ENCODE measurements around the gene USB1.

Gene USB1

DNA sequence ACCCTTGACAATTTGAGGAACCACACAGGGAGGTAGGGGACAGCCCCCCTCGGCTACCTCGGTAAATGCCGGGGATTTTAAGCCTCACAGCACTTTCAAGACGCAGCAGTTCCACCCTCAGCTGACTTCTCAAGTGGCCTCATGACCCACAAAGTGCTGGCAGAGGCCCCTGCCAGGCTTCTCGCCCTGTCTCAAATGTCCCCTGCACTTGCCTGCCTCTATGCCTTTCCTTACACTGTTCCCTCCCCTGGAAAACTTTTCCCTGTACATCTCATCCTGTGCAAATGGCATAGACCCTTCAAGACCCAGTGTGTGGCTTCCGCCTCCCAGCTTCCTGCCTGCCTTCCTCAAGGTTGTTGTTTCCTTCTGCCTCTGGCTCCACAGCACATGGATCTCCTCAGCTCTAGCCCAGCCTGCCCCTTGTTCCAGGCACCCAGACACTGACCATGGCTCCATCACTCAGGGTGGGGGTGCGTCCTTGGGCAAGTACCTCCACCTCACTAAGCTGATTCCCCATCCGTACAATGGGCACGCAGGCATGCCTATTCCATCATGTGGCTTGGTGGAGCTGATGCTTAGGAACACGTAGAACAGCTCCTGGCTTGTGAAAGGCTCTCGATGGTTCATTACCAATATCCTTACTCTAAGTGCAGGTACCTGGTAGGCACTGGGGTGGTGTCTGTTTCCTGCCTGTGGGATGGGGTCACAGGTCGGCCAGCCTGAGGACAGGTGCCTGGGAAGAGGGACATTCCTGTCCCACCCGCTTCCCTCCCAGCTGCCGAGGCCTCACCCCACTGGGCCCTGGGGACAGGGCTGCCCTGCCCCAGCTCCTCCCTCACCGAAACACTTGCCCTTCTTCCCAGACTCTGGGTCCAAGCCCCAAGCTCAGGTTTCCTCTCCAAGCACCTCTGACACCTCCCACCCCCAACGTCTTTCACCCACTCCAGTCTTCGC, 48.3 kb downstream of the USB1 start:
- DNase-seq: no peak

DNA sequence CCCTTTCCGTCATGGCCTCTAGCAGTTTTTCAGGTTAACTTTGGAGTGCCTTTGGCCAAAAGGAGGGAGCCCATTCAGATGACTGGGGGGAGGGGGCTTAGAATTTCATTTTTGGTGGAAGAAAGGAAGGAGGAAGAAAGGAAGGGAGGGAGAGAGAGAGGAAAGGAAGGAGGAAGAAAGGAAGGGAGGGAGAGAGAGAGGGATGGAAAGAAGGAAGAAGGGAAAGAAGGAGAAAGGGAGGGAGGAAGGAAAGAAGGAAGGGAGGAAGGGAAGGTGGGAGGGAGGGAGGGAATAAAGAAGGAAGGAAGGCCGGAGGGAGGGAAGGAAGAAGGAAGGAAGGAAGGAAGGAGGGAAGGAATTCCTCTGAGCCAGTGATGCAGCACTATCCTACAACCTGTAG, 50.1 kb downstream of the USB1 start:
- DNase-seq: no peak

GRCh38 chr16:58051821-58052603, 50.8 kb downstream of the USB1 start:
- DNase-seq: no peak

DNA sequence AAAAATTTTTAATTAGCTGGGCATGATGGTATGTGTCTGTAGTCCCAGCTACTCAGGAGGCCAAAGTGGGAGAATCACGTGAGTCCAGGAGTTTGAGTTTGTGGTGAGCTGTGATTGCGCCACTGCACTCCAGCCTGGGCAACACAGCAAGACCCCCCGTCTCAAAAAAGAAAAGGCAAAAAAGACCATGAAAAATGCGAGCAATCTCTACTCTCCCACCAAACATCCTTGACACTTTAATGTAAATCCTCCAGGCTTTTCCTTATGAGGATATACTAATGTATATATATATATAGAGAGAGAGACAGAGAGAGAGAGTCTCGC, 52.4 kb downstream of the USB1 start:
- no peak for DNase-seq

GRCh38 chr16:58054289-58054688, 53.1 kb downstream of the USB1 start:
- no peak for DNase-seq

DNA sequence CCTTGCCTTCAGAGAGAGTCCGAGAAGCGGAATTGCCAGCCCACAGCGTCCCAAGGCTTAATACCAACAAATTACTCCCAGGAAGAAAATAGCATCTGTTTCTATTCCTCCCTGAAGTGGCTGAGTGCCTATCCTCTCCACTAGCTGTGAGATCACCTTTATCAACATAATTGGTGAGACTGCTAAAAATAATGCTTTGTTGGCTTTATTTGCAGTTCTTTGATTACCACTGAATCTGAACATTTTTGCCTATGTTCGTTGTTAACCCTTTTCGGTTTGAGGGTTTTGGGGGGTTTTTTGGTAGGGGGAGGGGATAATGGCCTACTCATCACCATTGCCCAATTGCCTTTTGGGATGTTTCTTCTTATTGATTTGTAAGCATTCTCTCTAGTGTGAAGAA, 55.4 kb downstream of the USB1 start:
- no peak for DNase-seq

DNA sequence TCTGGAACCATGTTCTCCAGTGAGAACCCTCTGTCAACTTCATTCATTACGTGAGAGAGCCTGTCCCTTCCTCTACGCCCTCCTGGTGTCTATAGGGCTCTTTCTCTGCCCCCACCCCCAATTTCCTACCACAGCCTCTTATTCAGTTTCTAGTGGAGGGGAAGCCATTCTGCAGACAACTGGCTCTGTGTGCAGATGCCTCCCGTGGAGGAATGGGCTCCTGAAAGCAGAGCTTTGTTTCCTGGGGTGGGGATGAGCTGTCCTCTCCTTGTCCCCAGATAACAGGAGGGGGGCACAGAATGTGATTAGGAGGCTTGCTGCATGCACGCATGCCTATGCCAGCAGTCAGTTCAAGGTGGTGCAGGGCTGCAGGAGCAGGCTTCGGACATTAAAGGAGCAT, 55.9 kb downstream of the USB1 start:
- no peak for DNase-seq

GRCh38 chr16:58057784-58058183, 56.6 kb downstream of the USB1 start:
- DNase-seq: no peak

GRCh38 chr16:58062821-58063220, 61.6 kb downstream of the USB1 start:
- DNase-seq: no peak

DNA sequence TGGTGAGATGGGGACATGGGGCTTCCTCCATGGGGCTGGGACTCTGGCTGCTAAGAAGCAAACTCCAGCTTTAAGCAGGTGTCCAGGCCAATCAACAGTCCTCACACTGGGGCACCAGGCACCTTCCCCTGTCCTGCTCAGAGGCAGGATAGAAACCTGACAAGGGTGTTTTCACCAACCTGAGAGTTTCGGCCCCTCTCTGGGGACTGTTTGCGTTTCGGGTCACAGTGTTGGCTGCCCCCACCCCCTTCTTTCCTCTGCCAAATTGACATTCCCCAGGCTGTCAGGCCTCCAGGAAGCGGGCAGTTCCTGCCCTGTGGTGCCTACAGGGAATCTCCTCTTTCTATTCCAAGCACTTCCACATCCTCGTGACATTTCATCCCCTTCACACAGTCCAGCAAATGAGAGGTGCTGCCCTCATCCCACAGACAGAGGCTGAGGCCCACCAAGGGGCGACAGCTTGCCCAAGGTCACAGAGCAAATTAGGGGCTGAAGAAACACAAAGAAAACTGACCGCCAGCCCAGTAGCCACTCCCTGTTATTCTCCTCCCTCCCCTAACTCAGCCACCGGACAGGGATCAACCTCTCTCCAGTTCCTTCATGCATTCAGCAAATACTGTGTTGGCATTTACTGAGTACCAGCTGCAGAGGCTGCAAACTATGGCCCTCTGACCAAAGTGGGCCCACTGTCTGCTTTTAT, 62.3 kb downstream of the USB1 start:
- no peak for DNase-seq

DNA sequence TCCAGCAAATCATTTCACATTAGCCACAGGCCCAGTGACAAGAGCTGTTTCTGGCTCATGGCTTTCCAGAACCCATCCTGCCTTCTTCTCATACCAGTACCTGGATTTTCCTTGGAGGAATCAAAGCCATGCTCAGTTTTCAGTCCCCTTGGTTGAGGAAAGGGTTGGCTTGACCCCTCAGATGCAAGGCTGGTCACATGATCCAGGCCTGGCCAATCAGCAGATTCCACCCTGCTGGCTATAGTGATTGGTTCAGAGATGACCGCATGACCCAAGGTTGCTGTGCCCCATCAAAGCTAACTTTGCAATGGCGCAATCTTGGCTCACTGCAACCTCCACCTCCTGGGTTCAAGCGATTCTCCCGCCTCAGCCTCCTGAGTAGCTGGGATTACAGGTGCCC, 69.4 kb downstream of the USB1 start:
- no peak for DNase-seq
